ENCODE measurements around the gene PRKAA2.

- TF ChIP-seq CEBPB (IDR thresholded peaks at IDR 0.05; ENCODE audit: borderline replicate concordance, low read depth, low read length) (no peak), HNRNPH1 (optimal IDR thresholded peaks at IDR 0.05; ENCODE audit: low read depth, low read length) (no peak), ZBTB8A (CRISPR knock-in tag; IDR thresholded peaks at IDR 0.05; ENCODE audit: borderline replicate concordance, low read depth) (no peak), ZNF432 (CRISPR knock-in tag; IDR thresholded peaks at IDR 0.05; ENCODE audit: borderline replicate concordance) (no peak)
Observed at GRCh38 chr1:56626546-56626945, 18.6 kb upstream of the PRKAA2 start.

All from HepG2 (cell line).